Neural progenitor cell (in vitro differentiated cells): ENCODE measurements around the gene HSPA4L.
A peak's percentile ranks its signal among the peaks of the same experiment; 100 is the strongest.

Experiments
- EZH2 ChIP-seq: fragments of 200-600 bp; sonication (generic); IDR thresholded peaks from 2 replicates; pipeline ENCODE4 v1.6.1; 2017; ENCODE audit warnings: antibody characterized with exemption, mild to moderate bottlenecking, moderate library complexity
- EZH2phosphoT487 ChIP-seq: fragments of 200-600 bp; sonication (generic); IDR thresholded peaks from 2 replicates; pipeline ENCODE4 v1.6.1; 2017; ENCODE audit warnings: antibody characterized with exemption
- TF ChIP-seq, protein P1 (sequence below): fragments of 200-600 bp; sonication (generic); IDR thresholded peaks from 2 replicates; pipeline ENCODE4 v1.5.1; 2017; ENCODE audit warnings: antibody characterized with exemption, mild to moderate bottlenecking

DNA sequence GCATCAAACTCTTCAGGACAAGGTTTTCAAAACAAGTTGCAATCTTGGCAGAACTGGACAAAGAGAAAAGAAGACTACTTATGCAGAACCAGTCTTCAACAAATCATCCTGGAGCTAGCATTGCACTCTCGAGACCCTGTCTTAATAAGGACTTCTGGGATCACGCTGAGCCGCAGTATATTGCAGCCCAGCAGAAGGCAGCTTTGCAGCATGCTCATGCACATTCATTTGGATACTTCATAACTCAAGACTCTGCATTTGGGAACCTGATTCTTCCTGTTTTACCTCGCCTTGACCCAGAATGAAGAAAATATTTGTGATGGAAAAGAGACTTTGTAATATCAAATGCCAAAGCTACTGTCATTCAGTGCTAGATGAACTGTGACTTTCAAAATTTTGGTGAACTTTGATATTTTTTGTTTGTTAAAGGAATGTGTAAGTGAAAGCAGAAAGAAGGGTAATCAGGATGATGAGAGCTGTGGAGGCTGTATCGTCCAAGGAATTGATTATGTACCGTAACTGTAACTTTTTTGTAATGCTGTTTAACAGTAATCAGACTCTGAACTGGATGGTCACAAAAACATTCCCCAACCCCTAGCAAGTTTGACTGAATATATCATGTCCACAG is 27.2 kb downstream of the HSPA4L start:
- TF ChIP-seq EZH2phosphoT487 (no peak), EZH2 (no peak)
- TF ChIP-seq, protein P1, sequence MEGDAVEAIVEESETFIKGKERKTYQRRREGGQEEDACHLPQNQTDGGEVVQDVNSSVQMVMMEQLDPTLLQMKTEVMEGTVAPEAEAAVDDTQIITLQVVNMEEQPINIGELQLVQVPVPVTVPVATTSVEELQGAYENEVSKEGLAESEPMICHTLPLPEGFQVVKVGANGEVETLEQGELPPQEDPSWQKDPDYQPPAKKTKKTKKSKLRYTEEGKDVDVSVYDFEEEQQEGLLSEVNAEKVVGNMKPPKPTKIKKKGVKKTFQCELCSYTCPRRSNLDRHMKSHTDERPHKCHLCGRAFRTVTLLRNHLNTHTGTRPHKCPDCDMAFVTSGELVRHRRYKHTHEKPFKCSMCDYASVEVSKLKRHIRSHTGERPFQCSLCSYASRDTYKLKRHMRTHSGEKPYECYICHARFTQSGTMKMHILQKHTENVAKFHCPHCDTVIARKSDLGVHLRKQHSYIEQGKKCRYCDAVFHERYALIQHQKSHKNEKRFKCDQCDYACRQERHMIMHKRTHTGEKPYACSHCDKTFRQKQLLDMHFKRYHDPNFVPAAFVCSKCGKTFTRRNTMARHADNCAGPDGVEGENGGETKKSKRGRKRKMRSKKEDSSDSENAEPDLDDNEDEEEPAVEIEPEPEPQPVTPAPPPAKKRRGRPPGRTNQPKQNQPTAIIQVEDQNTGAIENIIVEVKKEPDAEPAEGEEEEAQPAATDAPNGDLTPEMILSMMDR = peak; percentile 20
